Hepatocyte (in vitro differentiated cells): ENCODE measurements around the gene PERM1.

Experiments
- CTCF ChIP-seq: fragments of 200-600 bp; sonication (generic); IDR thresholded peaks from 2 replicates; pipeline ENCODE4 v1.5.1; 2016; ENCODE audit warnings: antibody characterized with exemption, mild to moderate bottlenecking; ENCODE audit not compliant: poor library complexity
- EZH2 ChIP-seq: fragments of 200-600 bp; sonication (generic); IDR thresholded peaks from 2 replicates; pipeline ENCODE4 v1.6.1; 2016; ENCODE audit warnings: antibody characterized with exemption, mild to moderate bottlenecking, borderline replicate concordance
- EZH2phosphoT487 ChIP-seq: fragments of 200-600 bp; sonication (generic); IDR thresholded peaks from one replicate; pipeline ENCODE4 v1.6.1; 2018; ENCODE audit warnings: antibody characterized with exemption, mild to moderate bottlenecking, low read depth, moderate library complexity; ENCODE audit not compliant: unreplicated experiment, severe bottlenecking

- TF ChIP-seq CTCF, result peak; percentile 49
- no peak for TF ChIP-seq EZH2phosphoT487
- no peak for TF ChIP-seq EZH2
Observed at GRCh38 chr1:938088-938683, 43.7 kb downstream of the PERM1 start.
